Lung (tissue), 12 donors: ENCODE data around the gene PODXL. TPM values are rescaled to one million over a fixed set of nuclear protein-coding genes. Genes with fewer than 3 reads are reported as not detected.
A peak's percentile ranks its signal among the peaks of the same experiment; 100 is the strongest.

Source experiments
- ATAC-seq: fragments of 200-7000 bp; cut with Tn5 transposase; one replicate; pipeline ENCODE4 v1.9.1; 2020; ENCODE audit warnings: moderate number of reproducible peaks; ENCODE audit not compliant: insufficient read depth, low FRiP score
- DNase-seq, 3 donors: peaks; one replicate each; pipeline ENCODE4 v3.0.0-alpha.2; 2013 to 2017
- H3K27ac ChIP-seq, 2 donors: one replicate each; pipeline ENCODE4 v1.5.1; 2013; ENCODE audit warnings: mild to moderate bottlenecking in 2 of 2, moderate library complexity in 2 of 2, control low read depth in 1 of 2, inconsistent platforms in 1 of 2, low read depth in 1 of 2, low read length in 1 of 2
- H3K27me3 ChIP-seq, 3 donors: one replicate each; pipeline ENCODE4 v1.5.1; 2013; ENCODE audit warnings: low read length in 2 of 3; ENCODE audit not compliant: control insufficient read depth in 3 of 3, insufficient read depth in 3 of 3
- H3K36me3 ChIP-seq, 4 donors: one replicate each; pipeline ENCODE4 v1.5.1; 2013; ENCODE audit warnings: low read length in 4 of 4, mild to moderate bottlenecking in 1 of 4, moderate library complexity in 1 of 4; ENCODE audit not compliant: control insufficient read depth in 4 of 4, insufficient read depth in 4 of 4
- H3K4me1 ChIP-seq, 5 donors: one replicate each; pipeline ENCODE4 v1.5.1; 2013; ENCODE audit warnings: low read length in 5 of 5, mild to moderate bottlenecking in 2 of 5, moderate library complexity in 1 of 5; ENCODE audit not compliant: control insufficient read depth in 5 of 5, insufficient read depth in 5 of 5
- H3K4me3 ChIP-seq: one replicate; pipeline ENCODE4 v1.5.1; 2013; ENCODE audit warnings: mild to moderate bottlenecking, control low read depth, moderate library complexity
- H3K9ac ChIP-seq, 2 donors: one replicate each; pipeline ENCODE4 v1.5.1; 2013; ENCODE audit warnings: low read length in 2 of 2, control low read depth in 1 of 2; ENCODE audit not compliant: insufficient read depth in 1 of 2
- H3K9me3 ChIP-seq, 4 donors: one replicate each; pipeline ENCODE4 v1.5.1; 2013; ENCODE audit warnings: low read length in 3 of 4, mild to moderate bottlenecking in 1 of 4, moderate library complexity in 1 of 4; ENCODE audit not compliant: control insufficient read depth in 4 of 4, insufficient read depth in 3 of 4
- CTCF ChIP-seq: IDR thresholded peaks from 2 replicates; pipeline ENCODE4 v1.5.1; 2012; ENCODE audit warnings: mild to moderate bottlenecking; ENCODE audit errors: control extremely low read depth, extremely low read depth
- WGBS, 2 donors: extraction: QIAGEN DNeasy Blood & Tissue Kit; methylation state at CpG; one replicate each; pipeline ENCODE4 v1.1.7; 2013; 5-methylcytosine and 5-hydroxymethylcytosine counted together
- polyA plus RNA-seq, 2 donors: library from polyadenylated mRNA; stranded (reverse); fragments of 200-250 nt; gene quantifications; one replicate each; pipeline ENCODE4 v1.2.1, GENCODE V29; 2013
- total RNA-seq, 2 donors: library from RNA; depleted of rRNA in 1 of 2; stranded (reverse); fragments of >200 nt in 1 of 2; gene quantifications; one replicate each; pipeline ENCODE4 v1.2.1, GENCODE V29; 2014 to 2021
- donor health status: control.
- donor health status: control.
- donor health status: Bipolar disorder and iron deficiency.
- donor health status: healthy.
- donor health status: DM: yes; HTN: yes; CAD: no.

PODXL gene
- total and polyA plus RNA-seq, 4 donors = 24.3 to 133 (median 57.6) TPM

GRCh38 chr7:131503639-131504038, 52.8 kb downstream of the PODXL start:
- ATAC-seq (no peak), DNase-seq (no peak)
- H3K36me3 ChIP-seq = peaks cover 0 to 20% (median 3%) of the 10 kb centered on the region in 4 donors
- peaks cover 0 to 3% (median 0%) of the 10 kb centered on the region in 3 donors for H3K27me3 ChIP-seq
- H3K9ac ChIP-seq = no peak overlapping the region
- TF ChIP-seq CTCF = no peak
- WGBS, 2 donors = 70 to 80% methylated on average over 6 of the region's 6 CpGs
- H3K4me3 ChIP-seq = no peak overlapping the region
- H3K27ac ChIP-seq = peak overlapping the region in 1 of 2 donors; percentile 71
- H3K9me3 ChIP-seq = no peaks in the 10 kb centered on the region
- H3K4me1 ChIP-seq = peaks cover 3 to 9% (median 7%) of the 10 kb centered on the region in 5 donors

GRCh38 chr7:131502810-131503508, 53.5 kb downstream of the PODXL start:
- Histone ChIP-seq H3K27me3 (peaks cover 0 to 3% (median 0%) of the 10 kb centered on the region in 3 donors), H3K9me3 (no peaks in the 10 kb centered on the region), H3K27ac (peak overlapping the region; percentile 38 to 71), H3K9ac (peak overlapping the region in 1 of 2 donors; percentile 26), H3K36me3 (peaks cover 0 to 20% (median 3%) of the 10 kb centered on the region in 4 donors), H3K4me1 (peaks cover 3 to 9% (median 6%) of the 10 kb centered on the region in 5 donors), H3K4me3 (no peak overlapping the region)
- ATAC-seq (no peak), DNase-seq (peak; percentile 75 to 87 (median 78))
- TF ChIP-seq CTCF = no peak
- 56 to 61% methylated on average over 9 of the region's 9 CpGs for WGBS, 2 donors

GRCh38 chr7:131501930-131502685, 54.3 kb downstream of the PODXL start:
- no peak for TF ChIP-seq CTCF
- 65 to 70% methylated on average over 14 of the region's 14 CpGs for WGBS, 2 donors
- H3K4me3 ChIP-seq = no peak overlapping the region
- ATAC-seq (no peak), DNase-seq (no peak)
- peaks cover 5 to 25% (median 6%) of the 10 kb centered on the region in 4 donors for H3K36me3 ChIP-seq
- H3K9me3 ChIP-seq = no peaks in the 10 kb centered on the region
- H3K27me3 ChIP-seq = peaks cover 0 to 2% (median 0%) of the 10 kb centered on the region in 3 donors
- H3K4me1 ChIP-seq = peaks cover 3 to 9% (median 6%) of the 10 kb centered on the region in 5 donors
- H3K27ac ChIP-seq = peak overlapping the region; percentile 2 to 7
- no peak overlapping the region for H3K9ac ChIP-seq
